NCI-H526 treated with DMSO at 0.1 percent for 48 hours (cell line): ENCODE data around the gene SPDEF.

Experiments used
- DNase-seq: peaks from one replicate; lab custom pipeline; 2025; lab: John Stamatoyannopoulos, UW

Gene SPDEF

GRCh38 chr6:34583861-34584604, 27.9 kb upstream of the SPDEF start:
- DNase-seq, result no peak

GRCh38 chr6:34583461-34583860, 27.3 kb upstream of the SPDEF start:
- DNase-seq, result no peak

GRCh38 chr6:34581561-34581920, 25.4 kb upstream of the SPDEF start:
- no peak for DNase-seq

DNA sequence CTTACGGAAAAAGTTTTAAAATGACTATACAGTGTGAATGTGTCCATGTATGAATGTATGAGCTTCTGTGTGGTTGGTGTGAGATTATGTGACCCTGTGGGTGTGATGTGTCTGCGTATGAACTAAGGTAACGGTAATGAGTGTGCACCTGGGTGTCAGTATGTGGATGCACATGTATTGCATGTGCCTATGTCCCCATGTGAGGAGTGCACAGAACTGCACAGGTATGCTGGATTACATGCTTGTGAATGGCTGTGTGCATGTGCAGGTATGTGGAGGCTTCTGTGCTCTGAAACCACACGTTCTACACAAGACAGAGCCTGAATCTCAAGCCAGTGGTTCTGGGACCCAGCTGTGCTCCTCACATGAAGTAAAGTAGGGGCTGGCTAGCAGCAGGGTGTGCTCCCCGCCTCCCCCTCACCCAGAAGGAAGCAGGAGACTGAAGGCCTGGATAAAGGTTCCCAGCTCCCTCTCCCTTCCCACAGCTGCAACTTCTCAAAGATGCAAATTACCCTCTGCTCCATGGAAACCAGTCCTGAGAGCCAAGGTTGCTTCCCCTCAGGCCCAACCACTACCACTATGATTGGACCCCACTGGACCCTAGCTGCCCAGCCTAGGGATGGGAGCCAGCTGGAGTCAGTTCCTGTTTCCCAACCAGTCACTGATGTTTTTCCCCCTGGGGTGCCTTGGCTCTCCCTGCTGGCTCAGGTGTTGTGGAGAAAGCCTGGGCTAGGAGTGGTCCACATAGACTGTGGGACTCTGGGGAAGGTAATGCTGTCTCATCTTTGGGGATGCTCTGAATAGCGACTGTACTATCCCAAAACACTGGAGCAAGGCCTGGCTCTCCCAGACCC, 24.8 kb upstream of the SPDEF start:
- DNase-seq, result peak; percentile 36

DNA sequence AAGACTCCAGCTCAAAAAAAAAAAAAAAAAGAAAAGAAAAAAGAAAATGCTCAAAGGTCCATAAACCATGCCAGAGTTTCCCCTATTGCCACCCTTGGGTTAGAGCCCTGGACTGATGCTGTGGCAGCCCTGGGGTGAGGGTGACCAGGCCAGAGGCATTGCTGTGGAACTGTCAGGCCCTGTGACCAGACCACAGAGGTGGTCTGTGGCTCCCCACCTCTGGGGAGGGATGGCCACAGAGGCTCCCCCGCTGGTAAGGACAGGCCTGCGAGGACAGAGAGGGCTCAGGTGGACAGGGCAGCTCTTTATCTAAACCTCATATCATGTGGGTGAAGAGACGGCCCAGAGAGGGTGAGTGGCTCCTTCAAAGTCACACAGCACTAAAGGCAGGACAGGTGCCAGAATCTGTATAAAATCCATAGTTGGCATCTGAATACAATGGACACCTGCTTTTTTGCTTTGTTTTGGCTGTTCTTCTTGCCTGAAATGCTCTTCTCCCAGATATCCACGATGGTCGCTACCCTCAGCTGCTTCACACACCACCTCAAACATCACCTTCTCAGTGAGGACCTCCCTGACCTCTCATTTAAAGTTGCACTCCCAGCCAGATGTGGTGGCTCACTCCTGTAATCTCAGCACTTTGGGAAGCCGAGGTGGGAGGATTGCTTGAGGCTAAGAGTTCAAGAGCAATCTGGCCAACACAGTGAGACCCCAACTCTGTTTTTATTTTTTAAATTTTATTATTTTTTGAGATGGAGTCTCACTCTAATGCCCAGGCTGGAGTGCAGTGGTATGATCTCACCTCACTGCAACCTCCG, 22.5 kb upstream of the SPDEF start:
- no peak for DNase-seq

GRCh38 chr6:34576286-34576955, 20.3 kb upstream of the SPDEF start:
- DNase-seq, result no peak

- no peak for DNase-seq
Observed at GRCh38 chr6:34575326-34575725, 19.2 kb upstream of the SPDEF start.

GRCh38 chr6:34574647-34575293, 18.6 kb upstream of the SPDEF start:
- no peak for DNase-seq

- DNase-seq, result no peak
Observed at GRCh38 chr6:34573567-34574183, 17.5 kb upstream of the SPDEF start.

DNA sequence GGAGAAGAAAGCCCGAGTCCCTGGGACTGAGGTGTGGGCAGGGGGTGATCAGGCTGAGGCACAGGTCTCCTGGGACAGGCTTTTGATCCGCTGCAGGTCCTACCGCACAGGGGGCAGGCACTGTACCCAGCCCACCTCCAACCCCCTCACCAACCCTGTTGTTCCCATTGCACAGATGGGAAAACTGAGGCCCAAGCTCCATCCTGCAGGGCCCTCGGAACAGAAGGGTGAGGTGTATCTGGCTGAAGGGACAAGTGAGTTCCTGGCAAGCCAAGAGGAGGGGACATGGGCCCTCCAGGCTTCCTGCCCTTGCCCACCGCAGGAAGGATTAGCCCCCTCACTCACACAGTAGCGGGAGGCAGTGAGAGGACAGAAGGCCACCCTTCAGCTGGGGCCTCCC, 16.5 kb upstream of the SPDEF start:
- no peak for DNase-seq

GRCh38 chr6:34572021-34572420, 15.9 kb upstream of the SPDEF start:
- DNase-seq, result no peak

DNA sequence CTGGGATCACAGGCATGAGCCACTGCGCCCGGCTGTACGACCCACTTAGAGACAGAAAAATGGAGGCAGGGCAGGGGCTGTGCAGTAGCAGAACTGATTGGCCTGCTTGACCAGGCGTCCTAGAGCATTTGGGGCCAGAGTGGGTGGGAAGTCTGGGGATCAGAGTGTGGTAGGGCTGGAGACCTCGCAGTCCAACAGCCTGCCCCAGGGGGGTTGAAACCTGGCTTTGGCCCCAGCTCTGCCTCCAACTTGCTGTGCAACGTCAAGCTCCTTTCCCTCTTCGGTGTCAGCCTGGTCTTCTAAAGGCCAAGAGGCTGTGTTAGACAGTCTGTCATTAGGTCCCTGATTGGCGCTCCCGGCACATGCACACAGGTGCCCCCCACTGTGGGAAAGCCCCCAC, 15.3 kb upstream of the SPDEF start:
- DNase-seq, result no peak

GRCh38 chr6:34570066-34570833, 14.1 kb upstream of the SPDEF start:
- no peak for DNase-seq

- no peak for DNase-seq
Observed at GRCh38 chr6:34569361-34569973, 13.3 kb upstream of the SPDEF start.

DNA sequence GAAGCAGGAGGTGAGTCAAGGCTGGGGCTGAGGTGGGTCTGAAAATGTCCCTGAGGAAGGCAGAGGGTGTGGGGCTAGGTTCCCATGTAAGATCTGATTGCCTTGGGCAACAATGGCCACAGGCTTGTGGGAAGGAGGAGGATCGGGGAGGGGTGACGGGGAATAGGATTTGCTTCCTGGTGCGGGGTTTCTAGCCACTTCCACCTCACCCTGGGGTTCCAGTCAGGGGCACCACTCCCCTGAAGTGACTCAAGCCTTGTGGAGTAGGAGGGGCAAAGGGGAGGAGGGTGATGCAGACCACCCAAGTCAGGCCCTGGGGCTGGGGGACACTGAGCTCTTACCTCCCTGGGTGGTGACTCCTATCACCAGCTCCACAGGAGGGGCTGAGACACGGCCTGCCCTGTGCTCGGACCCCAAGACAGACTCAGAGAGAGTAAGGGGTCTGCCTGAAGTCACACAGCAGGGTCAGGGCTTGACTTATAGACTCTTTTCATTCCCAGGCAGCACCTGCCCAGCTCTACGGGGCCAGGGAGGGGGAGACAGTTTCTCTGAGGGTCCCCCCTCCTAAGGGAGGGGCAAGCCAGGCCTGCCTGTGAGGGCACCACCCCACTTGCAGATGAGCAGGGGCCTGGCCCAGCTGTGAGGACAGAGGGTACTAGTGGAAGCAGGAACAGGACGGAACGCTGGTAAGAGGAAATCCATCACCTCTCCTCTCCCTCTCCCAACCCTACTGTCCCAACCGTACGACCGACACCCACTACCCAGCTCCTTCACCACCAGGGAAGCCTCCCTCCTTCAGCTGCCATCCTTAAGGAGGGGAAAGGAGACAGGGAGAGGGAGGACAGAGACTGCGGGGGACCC, 12.4 kb upstream of the SPDEF start:
- DNase-seq, result no peak

- no peak for DNase-seq
Observed at GRCh38 chr6:34566830-34567546, 10.9 kb upstream of the SPDEF start.

DNA sequence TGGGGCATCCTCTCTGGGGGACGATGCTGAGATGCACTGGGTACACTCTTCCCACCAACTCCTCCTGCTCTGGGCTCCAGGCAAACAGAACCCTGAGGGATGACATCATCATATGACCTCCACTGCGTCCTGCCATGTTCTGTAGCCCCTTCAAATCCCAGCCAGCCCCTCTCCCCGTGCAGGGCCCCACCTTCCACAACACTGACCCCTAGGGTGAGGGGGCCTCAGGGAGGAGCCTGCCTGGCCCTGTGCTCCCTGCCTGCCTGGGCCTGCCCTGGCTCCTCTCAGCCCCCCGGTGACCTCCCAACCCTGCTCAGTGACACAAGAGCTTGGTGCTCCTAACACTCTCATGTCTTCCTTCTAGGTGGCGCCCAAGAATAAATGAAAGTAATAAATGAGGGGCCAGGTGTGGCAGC, 9.6 kb upstream of the SPDEF start:
- no peak for DNase-seq

DNA sequence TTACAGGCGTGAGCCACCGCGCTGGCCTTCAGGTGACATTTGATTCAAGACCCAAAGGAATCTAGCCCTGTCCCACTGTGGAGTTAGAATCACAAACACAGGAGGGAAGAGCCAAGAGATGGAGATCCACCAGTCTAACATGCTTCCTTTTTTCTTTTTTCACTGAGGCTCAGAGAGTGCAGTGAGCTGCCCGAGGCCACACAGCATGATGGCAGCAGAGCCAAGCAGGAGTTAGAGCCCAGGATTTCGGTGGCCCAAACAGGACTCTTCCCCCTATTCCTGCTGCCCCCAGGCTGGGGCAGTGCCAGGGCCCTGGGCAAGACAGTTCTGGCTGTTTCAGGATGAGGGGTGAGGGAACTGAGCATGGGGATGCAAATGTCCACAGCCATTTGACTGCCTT, 8.1 kb upstream of the SPDEF start:
- DNase-seq, result no peak
